Sciatic nerve (tissue), 2 donors: ENCODE results near the gene CD19. TPM values are rescaled to one million over a fixed set of nuclear protein-coding genes. Genes with fewer than 3 reads are reported as not detected.
"Not testable (repeated sequence)": the region's sequence is repeated elsewhere in the genome, so short reads cannot be mapped to it uniquely, and the experiment has no call there.

Experiments used
- ATAC-seq: fragments of 200-7000 bp; cut with Tn5 transposase; one replicate; pipeline ENCODE4 v1.9.1; 2020; ENCODE audit warnings: mild to moderate bottlenecking, moderate library complexity
- DNase-seq: peaks from one replicate; pipeline ENCODE4 v3.0.0-alpha.2; 2020; ENCODE audit warnings: low spot score
- intact Hi-C: fragments of 100-400 bp; cut with DNase I; formaldehyde crosslinking; loops from one replicate; pipeline ENCODE4 v1.14.2; 2022
- total RNA-seq: library from RNA; stranded (reverse); fragmentation: NEBNext Ultra II Directional; extraction: Animal tissue kit (Norgen Biotek cat#: 25700); gene quantifications from one replicate; pipeline ENCODE4 v1.2.1, GENCODE V29; 2021
- donor health status: DM: no; HTN: no; CAD: no.
- donor health status: DM: no; HTN: no; CAD: no.

Gene CD19
- total RNA-seq, 1 donor from 2014 or later: 1.4 TPM

DNA sequence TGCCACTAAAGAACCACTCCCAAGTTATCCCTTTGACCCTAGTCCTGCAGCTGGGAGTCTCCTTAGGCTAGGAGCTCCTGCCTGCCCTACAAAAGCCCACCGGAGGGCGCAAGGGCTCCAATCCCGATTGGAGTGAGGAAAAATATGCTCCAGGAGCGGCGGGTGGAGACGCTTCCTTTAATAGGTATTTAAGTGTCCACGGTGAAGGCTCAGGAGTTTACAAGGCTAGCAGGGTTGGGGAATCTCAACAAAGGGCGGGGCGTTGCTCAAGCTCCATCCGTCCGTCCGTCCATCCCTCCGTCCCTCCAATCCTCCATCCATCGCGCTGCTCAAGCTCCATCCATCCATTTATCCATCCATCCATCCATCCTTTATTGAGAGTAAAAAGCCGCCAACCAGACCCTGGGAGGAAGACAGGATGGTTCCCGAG lies 42.3 kb downstream of the CD19 start:
- intact Hi-C loops: no loop called here
- DNase-seq: peak; percentile 72
- ATAC-seq: peak; percentile 66

DNA sequence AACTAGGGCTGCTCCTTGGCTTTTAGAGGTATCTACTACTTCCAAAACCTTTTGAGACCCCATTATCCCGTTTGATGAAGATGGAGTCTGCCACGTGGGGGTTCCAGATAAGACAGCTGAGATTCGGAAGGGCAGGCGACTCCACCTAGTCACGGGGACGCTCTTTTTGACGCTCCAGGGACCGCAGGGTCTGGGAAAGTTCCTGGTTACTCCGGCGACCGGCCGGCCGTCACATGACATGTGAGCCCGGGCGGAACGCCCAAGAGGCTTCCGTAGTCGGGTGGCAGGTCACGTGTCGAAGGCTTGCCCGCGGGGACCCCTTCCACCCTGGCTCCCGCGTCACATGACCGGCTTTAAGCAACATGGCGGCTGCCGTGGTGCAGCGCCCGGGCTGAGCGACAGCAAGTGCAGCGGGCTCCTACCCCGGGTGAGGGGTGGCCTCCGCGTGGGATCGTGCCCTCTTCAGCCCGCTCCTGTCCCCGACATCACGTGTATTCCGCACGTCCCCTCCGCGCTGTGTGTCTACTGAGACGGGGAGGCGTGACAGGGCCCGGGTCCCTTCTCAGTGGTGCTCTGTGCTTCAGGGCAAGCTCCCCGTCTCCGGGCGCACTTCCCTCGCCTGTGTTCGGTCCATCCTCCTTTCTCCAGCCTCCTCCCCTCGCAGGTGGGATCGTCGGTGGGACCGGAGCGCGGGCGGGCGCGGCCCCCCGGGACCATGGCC lies 42.8 kb downstream of the CD19 start, which contains the start of gene SPNS1:
SPNS1 (plus strand) TSS at position 342 of the 721 bp plus-strand sequence; CDS start at position 716, 374 bp downstream.
- intact Hi-C loops: no loop called here
- DNase-seq (peak; percentile 99), ATAC-seq (peak; percentile 99)

DNA sequence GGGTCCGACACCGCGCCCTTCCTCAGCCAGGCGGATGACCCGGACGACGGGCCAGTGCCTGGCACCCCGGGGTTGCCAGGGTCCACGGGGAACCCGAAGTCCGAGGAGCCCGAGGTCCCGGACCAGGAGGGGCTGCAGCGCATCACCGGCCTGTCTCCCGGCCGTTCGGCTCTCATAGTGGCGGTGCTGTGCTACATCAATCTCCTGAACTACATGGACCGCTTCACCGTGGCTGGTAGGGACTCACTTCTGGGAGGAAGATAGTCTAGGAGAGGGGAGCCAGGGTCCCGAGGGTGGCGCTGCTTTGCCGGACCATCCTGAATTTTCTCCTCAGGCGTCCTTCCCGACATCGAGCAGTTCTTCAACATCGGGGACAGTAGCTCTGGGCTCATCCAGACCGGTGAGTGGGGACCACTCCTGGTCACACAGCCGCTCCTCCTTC lies 43.4 kb downstream of the CD19 start:
- intact Hi-C loops: no loop called here
- no peak for DNase-seq

DNA sequence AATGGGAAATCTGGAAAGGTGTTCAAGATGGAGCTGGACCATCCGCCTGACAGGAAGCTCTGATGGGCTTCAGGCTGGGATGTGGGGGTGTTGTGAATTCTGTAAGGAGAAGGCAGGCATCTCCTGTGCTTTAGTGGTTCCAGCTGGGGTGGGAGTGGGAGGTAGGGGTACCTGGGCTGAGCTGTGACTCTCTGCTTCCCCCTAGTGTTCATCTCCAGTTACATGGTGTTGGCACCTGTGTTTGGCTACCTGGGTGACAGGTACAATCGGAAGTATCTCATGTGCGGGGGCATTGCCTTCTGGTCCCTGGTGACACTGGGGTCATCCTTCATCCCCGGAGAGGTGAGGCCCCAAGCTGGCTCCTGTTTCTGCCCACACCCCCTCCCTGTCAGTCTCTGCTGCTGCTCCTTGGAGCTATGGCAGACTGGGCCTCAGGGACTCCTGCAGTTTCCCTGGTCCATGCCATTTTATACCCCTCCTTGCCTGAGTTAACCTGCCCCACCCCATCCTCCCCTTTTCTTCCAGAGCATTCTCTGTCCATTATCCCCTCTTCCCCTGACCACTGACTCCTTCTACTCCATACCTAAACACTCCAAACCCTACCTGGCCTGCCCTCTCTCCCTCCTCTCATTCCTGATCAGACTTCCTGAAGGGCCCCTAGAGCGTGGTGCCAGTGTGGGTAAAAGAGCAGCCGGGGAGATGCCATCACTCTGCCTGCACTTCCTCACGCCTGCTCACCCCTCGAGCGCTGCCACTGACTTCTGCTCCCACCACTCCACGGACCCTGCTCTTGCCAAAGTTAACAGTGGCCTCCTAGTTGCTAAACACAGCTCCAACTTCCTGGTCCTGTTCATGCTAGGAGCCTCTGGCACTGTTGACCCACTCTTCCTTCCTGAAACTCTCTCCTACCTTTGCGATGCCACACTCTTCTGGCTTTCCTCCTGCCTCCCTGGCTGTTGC lies 46.2 kb downstream of the CD19 start:
- DNase-seq: no peak
- intact Hi-C loops: no loop called here
- ATAC-seq: no peak

More for the DNA sequence above, 43.4 kb downstream of the CD19 start:
- ATAC-seq: no peak

DNA sequence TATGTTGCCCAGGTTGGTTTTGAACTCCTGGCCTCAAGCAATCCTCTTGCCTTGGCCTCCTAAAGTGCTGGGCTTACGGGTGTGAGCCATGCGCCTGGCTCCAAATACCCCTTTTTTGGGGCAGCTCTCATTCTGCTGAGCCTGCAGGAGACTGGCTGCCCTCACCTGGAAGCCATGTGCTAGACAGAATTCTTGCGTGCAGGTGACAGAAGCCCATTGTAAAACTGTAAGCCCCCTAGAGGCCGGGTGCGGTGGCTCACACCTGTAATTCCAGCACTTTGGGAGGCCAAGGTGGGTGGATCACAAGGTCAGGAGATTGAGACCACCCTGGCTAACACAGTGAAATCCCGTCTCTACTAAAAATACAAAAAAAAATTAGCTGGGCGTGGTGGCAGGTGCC lies 48.6 kb downstream of the CD19 start:
- ATAC-seq, DNase-seq, intact Hi-C loops: not testable (repeated sequence)

DNA sequence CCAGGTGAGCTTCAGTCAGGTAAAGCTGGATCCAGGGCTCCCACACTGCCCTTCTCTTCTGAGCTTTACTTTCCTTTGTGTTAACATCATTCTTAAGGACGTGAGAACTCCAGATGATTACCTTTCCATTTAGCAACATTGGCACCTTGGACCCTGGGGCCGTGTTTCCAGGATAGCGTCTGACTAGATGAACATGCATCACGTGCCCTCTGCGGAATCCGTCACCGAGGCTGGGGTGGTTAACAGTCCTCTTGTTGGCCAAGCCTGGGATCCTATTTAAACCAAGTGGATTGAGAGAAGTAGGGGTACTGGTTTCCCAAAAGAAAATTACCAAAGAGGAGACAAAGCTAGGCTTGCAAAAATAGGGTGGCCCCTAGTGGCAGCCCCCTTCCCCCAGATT lies 49.2 kb downstream of the CD19 start:
- no peak for ATAC-seq
- intact Hi-C loops: no loop called here

DNA sequence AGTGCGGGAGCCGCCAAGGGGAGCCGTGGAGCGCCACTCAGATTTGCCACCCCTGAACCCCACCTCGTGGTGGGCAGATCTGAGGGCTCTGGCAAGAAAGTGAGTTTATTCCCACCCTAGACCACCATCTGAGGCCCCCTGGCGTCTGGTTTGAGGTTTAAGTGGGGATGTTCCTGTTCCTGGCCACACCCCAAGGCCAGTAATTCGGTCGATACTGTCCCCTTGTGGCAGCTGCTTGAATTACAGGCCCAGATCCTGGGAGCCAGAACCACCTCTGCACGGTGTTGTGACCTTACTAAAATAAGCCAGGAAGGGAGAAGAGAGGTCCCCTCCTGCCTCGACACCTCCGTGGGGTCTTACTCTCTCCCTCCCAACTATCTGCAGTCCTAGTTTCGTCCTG lies 49.7 kb downstream of the CD19 start:
- ATAC-seq: no peak
- DNase-seq: no peak
- intact Hi-C loops: no loop called here

More for the DNA sequence above, 49.2 kb downstream of the CD19 start:
- DNase-seq: no peak

DNA sequence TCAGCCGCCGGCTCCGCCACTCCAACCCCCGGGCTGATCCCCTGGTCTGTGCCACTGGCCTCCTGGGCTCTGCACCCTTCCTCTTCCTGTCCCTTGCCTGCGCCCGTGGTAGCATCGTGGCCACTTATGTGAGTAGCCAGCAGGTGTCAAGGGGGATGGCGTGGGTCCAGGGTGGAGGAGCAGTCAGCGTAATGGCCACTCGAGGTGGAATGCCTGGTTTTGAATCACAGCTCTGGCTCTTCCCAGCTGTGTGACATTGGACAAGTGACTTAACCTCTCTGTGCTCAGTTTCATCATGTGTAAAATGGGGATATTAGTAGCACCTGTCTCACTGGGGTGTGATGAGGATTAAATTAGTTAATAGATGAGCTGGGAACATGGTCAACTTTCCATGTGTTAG lies 50.6 kb downstream of the CD19 start:
- ATAC-seq (no peak), DNase-seq (no peak)
- intact Hi-C loops: no loop called here

DNA sequence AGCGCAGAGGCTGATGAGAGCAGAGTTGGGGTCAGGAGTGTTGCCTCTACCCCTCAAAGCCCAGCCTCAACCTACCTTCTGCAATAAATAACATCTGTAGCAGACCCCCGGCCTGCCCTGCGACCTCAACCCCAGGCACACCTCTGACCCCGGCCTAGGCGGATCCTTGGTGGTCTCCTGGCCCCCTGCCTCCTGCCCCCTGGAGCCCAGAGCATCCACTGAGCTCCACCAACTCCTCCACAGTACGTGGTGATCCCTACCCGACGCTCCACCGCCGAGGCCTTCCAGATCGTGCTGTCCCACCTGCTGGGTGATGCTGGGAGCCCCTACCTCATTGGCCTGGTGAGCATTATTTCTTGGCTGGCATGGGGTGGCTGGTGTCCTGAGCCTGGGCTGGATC lies 51.2 kb downstream of the CD19 start:
- DNase-seq: no peak
- intact Hi-C loops: no loop called here

DNA sequence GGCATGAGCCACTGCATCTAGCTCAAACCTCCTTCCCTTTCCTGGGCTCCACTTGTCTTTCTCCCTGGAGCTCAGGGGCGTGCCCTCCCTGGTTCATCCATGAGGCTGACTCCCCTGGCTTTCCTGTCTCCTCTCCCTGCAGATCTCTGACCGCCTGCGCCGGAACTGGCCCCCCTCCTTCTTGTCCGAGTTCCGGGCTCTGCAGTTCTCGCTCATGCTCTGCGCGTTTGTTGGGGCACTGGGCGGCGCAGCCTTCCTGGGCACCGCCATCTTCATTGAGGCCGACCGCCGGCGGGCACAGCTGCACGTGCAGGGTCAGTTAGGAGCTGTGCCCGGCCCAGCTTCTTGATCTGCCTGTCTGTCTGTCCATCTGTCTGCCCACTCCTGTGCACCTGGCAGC lies 51.9 kb downstream of the CD19 start:
- ATAC-seq (no peak), DNase-seq (no peak)
- intact Hi-C loops: no loop called here

More for the DNA sequence above, 51.2 kb downstream of the CD19 start:
- ATAC-seq: no peak

DNA sequence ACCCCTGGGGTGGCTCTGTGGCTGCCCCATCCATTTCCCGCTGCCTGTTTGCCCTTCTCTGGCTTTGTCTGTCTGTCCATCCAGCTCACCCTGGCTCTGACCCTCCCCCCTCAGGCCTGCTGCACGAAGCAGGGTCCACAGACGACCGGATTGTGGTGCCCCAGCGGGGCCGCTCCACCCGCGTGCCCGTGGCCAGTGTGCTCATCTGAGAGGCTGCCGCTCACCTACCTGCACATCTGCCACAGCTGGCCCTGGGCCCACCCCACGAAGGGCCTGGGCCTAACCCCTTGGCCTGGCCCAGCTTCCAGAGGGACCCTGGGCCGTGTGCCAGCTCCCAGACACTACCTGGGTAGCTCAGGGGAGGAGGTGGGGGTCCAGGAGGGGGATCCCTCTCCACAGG lies 52.3 kb downstream of the CD19 start:
- DNase-seq: no peak
- no peak for ATAC-seq
- intact Hi-C loops: no loop called here

DNA sequence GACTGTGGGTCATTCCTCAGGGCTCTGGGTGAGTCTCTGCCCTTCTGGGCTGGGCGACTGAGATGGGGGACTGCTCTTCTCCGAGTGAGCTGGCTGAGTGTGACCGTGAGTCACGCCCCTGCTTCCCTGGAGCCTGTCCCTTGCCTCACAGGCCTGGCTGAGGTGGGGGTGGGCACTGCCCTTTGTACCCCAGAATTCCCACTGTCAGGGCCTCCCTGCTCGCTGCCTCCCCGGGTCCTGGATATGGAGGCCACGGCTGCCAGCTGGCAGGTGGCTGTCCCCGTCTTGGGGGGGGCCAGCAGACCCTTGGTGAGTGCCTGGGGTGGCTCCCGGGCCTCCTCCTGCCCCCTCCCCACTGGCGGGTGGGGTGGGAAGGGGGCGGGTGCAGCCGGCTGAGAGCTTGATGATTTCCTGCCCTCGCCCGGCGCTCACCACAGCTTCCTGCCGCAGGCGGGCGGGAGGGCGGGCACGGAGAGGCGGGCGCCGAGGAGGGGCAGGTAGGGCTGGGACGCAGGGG lies 52.9 kb downstream of the CD19 start, which contains the start of gene LAT:
LAT (plus strand) TSS at position 434 of the 517 bp plus-strand sequence. CDS start 366 bp downstream, outside the sequence.
- no peak for DNase-seq
- ATAC-seq: peak; percentile 33
- intact Hi-C loops: no loop called here

DNA sequence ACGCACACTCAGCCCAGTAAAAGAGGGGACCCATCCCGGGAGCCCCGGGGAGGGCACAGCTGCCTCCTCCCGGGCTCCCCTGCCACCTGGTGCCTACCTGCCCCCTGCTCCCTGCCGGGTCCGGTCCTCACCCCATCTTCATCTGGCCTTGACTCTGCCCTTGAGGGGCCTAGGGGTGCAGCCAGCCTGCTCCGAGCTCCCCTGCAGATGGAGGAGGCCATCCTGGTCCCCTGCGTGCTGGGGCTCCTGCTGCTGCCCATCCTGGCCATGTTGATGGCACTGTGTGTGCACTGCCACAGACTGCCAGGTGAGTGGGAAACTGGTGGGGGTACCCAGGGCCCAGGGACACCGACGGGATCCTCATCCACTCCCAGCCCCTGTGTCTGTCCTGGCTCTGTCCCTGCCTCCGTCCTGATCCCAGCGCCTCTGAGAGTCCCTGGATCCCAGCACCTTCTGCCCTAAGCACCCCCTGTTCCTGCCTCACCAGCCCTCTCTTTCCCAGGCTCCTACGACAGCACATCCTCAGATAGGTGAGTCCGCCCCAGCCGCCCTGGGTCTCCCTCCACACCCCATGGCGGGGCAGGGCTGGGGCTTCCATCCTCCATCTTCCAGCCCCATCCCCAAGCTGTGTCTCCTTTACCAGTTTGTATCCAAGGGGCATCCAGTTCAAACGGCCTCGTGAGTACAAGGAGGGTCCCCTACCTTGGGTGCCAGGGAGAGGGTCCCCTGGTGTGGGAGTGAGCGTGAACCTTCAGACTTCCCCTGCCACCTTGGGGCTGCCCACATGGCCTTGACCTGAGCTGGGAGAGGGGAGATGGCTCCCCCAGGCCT lies 53.7 kb downstream of the CD19 start:
- no peak for DNase-seq
- ATAC-seq: peak; percentile 6
- intact Hi-C loops: no loop called here

DNA sequence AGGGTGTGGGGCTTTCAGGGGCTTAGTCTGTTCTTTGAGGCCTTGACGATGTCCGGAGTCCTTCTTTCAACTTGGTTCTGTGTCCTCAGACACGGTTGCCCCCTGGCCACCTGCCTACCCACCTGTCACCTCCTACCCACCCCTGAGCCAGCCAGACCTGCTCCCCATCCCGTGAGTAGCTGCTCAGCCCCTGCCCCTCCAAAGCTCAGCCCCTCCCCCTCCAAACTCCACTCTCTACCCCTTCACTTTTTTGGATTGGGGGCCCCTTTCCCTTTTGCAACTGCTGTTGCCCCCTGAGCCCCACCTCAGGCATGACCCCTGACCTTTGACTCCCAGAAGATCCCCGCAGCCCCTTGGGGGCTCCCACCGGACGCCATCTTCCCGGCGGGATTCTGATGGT lies 54.3 kb downstream of the CD19 start:
- intact Hi-C loops: no loop called here
- DNase-seq (no peak), ATAC-seq (no peak)

DNA sequence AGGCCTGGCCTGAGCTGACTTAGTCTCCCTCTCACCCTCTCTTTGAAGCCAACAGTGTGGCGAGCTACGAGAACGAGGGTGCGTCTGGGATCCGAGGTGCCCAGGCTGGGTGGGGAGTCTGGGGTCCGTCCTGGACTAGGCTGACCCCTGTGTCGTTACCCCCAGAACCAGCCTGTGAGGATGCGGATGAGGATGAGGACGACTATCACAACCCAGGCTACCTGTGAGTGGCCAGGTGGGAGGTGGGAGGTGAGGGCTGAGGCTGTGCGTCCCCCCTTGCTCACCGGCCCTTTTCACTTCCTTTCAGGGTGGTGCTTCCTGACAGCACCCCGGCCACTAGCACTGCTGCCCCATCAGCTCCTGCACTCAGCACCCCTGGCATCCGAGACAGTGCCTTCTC lies 54.7 kb downstream of the CD19 start:
- intact Hi-C loops: no loop called here
- no peak for DNase-seq
- no peak for ATAC-seq

DNA sequence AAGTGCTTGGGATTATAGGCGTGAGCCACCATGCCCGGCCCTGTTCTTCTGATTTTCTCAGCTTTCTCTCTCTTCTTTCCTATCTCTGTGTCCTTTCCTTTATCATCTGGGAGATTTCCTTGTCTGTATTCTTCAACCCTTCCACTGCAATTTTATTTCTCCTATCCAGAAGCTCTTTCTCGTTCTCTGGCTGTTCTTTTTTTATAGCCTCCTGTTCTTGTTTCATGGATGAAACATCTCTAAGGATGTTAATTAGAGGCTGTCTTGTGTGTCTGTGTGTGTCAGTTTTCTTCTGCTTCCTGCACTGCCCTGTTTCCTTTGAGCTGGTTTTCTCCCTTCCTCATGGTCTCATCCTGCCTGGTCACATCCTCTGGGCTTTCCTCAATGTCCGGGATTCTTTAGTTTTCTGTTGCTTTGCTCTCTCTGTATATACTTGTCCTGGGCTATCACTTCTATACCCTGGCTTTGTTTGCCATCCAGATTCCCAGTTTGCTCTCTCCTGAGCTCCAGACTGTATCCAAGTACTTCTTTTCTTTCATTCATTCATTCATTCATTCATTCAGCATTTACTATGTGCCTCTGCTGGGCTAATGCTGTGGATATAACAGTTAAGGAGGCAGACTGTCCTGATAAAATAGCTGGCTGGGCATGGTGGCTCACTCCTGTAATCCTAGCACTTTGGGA lies 55.5 kb downstream of the CD19 start:
- intact Hi-C loops: no loop called here
- DNase-seq (no peak), ATAC-seq (no peak)
